Progenitor cell of endocrine pancreas (in vitro differentiated cells): ENCODE results near the gene OGDH. TPM values are rescaled to one million over a fixed set of nuclear protein-coding genes. Genes with fewer than 3 reads are reported as not detected.

ENCODE experiments used
- DNase-seq: peaks from one replicate; pipeline ENCODE4 v3.0.0; 2021; ENCODE audit warnings: low spot score; ENCODE audit not compliant: unreplicated experiment
- H3K27ac Mint-ChIP-seq: 2 replicates; pipeline ENCODE4 v1.8.0; 2021; ENCODE audit warnings: mild to moderate bottlenecking, moderate library complexity, mixed read lengths
- H3K27me3 Mint-ChIP-seq: 2 replicates; pipeline ENCODE4 v1.8.0; 2021; ENCODE audit warnings: mixed read lengths
- H3K36me3 Mint-ChIP-seq: 2 replicates; pipeline ENCODE4 v1.8.0; 2022; ENCODE audit warnings: mixed read lengths; ENCODE audit not compliant: insufficient read depth
- H3K4me1 Mint-ChIP-seq: 2 replicates; pipeline ENCODE4 v1.8.0; 2021; ENCODE audit warnings: low read depth, mixed read lengths
- H3K4me3 Mint-ChIP-seq: 2 replicates; pipeline ENCODE4 v1.8.0; 2021; ENCODE audit warnings: low read depth, mild to moderate bottlenecking, moderate library complexity, mixed read lengths
- H3K9me3 Mint-ChIP-seq: 2 replicates; pipeline ENCODE4 v1.8.0; 2021; ENCODE audit warnings: low read depth, mixed read lengths
- CTCF ChIP-seq: fragments of 200-600 bp; sonication (generic); IDR thresholded peaks from one replicate; pipeline ENCODE4 v1.5.0; 2021; ENCODE audit warnings: antibody characterized with exemption, mild to moderate bottlenecking; ENCODE audit not compliant: unreplicated experiment
- total RNA-seq: library from RNA; stranded (reverse); gene quantifications from 2 replicates; pipeline ENCODE4 v1.2.1, GENCODE V29; 2021

The OGDH gene
- total RNA-seq, 1 donor from 2014 or later: 105 TPM

- Mint-ChIP-seq H3K9me3 (no peaks in the 10 kb centered on the region), H3K27ac (peak overlapping the region; percentile 91), H3K27me3 (no peaks in the 10 kb centered on the region), H3K4me3 (no peak overlapping the region), H3K36me3 (peaks cover 5% of the 10 kb centered on the region), H3K4me1 (peaks cover 22% of the 10 kb centered on the region)
- DNase-seq: no peak
- TF ChIP-seq CTCF: no peak
Observed at GRCh38 chr7:44711528-44711927, 105.1 kb downstream of the OGDH start.

GRCh38 chr7:44712012-44712411, 105.6 kb downstream of the OGDH start:
- Mint-ChIP-seq H3K27ac (peak overlapping the region; percentile 91), H3K4me1 (peaks cover 22% of the 10 kb centered on the region), H3K36me3 (peaks cover 5% of the 10 kb centered on the region), H3K9me3 (no peaks in the 10 kb centered on the region), H3K27me3 (no peaks in the 10 kb centered on the region), H3K4me3 (no peak overlapping the region)
- no peak for TF ChIP-seq CTCF
- no peak for DNase-seq

- Mint-ChIP-seq H3K4me3 (no peak overlapping the region), H3K27ac (no peak overlapping the region), H3K4me1 (peaks cover 22% of the 10 kb centered on the region), H3K27me3 (no peaks in the 10 kb centered on the region), H3K36me3 (peaks cover 2% of the 10 kb centered on the region), H3K9me3 (no peaks in the 10 kb centered on the region)
- TF ChIP-seq CTCF: no peak
- DNase-seq: no peak
Observed at GRCh38 chr7:44713141-44713540, 106.7 kb downstream of the OGDH start.

DNA sequence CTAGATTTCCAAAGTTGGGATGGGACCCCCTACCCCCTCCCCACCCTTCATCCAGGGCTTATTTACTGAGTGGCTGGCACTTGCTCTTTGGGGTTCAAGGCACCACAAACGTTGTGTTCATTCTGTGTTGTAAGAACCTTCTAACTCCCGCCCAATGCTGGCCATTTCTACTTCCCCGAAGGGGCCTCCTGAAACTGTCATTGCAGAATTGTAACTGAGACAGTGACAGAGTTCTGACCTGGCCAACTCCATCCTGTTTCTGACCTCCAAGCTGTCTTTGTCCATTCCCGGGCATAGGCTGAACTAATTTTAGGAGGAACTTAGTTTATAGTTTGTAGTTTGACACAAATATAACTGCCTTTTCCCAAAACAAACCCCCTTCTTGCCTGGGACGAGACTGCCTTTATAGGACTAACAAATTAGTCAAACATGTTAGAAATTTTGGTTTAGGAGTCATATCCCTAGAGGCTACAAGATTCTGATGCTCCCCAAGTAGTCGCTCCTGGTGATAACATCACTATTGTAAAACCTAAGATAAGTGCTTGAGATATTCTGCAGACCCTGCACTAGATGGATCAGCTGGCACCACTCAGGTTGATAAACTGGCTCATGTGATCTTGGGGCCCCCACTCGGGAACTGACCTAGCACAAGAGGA, 107.4 kb downstream of the OGDH start:
- peaks cover 21% of the 10 kb centered on the region for H3K4me1 Mint-ChIP-seq
- H3K27ac Mint-ChIP-seq: no peak overlapping the region
- peaks cover 2% of the 10 kb centered on the region for H3K36me3 Mint-ChIP-seq
- DNase-seq: no peak
- no peak for TF ChIP-seq CTCF
- no peaks in the 10 kb centered on the region for H3K9me3 Mint-ChIP-seq
- no peaks in the 10 kb centered on the region for H3K27me3 Mint-ChIP-seq
- no peak overlapping the region for H3K4me3 Mint-ChIP-seq

DNA sequence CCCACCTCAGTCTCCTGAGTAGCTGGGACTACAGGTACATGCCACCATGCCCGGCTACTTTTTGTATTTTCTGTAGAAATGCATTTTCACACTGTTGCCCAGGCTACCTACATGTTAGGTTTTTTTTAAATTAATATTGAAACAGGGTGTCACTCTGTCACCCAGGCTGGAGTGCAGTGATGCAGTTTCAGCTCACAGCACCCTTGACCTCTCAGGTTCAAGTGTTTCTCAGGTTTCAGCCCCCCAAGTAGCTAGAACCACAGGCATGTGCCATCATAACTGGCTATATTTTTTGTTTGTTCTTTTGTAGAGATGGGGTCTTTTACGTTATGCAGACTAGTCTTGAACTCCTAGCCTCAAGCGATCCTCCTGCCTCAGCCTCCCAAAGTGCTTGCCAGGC, 109.8 kb downstream of the OGDH start:
- no peak for TF ChIP-seq CTCF
- no peak overlapping the region for H3K4me3 Mint-ChIP-seq
- no peaks in the 10 kb centered on the region for H3K9me3 Mint-ChIP-seq
- no peaks in the 10 kb centered on the region for H3K36me3 Mint-ChIP-seq
- peaks cover 16% of the 10 kb centered on the region for H3K4me1 Mint-ChIP-seq
- H3K27ac Mint-ChIP-seq: no peak overlapping the region
- no peaks in the 10 kb centered on the region for H3K27me3 Mint-ChIP-seq
- no peak for DNase-seq
